ENCODE results near the gene MRFAP1.
"Not testable (repeated sequence)": the region's sequence is repeated elsewhere in the genome, so short reads cannot be mapped to it uniquely, and the experiment has no call there.

Gene MRFAP1

DNA sequence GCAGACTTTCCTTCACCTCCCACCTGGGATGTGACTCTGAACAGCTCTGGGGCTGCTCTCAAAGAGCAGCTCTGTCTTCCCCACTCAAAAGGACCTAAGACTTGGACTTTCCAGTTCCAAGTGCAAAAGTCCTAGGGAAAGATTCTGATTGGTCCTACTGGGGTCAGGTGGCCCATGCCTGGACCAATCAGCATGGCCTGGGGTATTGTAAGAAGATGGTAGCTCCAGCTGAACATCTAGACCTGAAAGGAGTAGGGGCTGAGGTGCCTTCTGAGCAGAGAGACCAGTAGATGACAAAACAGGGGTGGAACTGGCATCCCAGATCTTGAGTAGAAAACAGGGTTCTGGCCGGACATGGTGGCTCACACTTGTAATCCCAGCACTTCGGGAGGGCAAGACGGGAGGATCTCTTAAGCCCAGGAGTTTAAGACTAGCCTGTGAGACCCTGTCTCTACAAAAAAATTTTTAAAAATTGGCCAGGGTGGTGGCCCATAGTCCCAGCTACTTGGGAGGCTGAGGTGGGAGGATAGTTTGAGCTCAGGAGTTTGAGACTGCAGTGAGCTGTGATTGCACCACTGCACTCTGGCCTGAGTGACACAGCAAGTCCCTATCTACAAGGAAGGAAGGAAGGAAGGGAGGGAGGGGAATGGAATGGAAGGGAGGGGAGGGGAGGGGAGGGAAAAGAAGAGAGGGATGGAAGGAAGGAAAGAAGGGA is 27.4 kb upstream of the MRFAP1 start:
- DNase-seq, result no peak

DNA sequence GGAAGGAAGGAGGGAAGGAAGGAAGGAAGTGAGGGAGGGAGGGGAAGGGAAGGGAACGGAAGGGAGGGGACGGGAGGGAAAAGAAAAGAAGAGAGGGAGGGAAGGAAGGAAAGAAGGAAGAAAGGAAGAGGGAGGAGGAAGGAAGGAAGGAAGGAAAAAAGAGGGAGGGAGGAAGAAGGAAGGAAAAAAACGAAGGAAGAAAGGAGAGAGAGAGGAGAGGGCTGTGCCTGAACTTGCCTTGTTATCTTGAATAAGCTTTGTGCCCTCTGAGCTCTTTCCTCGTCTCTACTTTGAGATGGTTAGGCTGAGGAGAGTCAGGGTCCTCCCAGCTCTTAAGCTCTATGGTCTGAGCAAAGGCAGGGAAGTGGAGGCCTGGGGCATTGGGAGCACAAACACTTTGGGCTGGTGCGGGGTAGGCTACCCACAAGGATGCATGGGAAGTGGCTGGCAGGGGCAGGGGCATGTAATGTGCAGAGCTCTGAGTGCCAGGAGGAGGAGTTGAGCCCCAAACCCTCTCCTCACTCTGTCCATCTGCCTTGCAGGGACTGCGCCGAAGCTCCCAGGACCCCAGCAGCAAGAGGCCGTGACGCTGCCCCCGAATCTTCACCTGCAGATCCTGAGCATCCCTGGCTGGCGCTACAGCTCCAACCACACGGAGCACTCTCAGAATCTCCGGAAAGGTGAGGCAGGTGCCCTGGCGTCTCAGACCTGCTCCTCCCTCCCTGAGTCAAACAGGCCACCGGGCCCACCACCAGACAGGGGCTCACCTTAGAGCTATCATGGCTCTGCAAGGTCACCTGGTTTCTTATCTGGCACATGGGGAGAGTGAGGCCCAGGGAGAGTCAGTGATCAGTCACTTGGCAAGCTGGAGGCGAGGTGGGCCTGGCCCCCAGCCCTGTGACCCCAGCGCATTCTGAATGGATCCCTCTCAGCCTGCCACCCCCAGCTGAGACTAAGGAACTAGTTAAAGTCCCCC is 26.5 kb upstream of the MRFAP1 start:
- no peak for DNase-seq

GRCh38 chr4:6614701-6615230 is 25.7 kb upstream of the MRFAP1 start:
- DNase-seq, result no peak

DNA sequence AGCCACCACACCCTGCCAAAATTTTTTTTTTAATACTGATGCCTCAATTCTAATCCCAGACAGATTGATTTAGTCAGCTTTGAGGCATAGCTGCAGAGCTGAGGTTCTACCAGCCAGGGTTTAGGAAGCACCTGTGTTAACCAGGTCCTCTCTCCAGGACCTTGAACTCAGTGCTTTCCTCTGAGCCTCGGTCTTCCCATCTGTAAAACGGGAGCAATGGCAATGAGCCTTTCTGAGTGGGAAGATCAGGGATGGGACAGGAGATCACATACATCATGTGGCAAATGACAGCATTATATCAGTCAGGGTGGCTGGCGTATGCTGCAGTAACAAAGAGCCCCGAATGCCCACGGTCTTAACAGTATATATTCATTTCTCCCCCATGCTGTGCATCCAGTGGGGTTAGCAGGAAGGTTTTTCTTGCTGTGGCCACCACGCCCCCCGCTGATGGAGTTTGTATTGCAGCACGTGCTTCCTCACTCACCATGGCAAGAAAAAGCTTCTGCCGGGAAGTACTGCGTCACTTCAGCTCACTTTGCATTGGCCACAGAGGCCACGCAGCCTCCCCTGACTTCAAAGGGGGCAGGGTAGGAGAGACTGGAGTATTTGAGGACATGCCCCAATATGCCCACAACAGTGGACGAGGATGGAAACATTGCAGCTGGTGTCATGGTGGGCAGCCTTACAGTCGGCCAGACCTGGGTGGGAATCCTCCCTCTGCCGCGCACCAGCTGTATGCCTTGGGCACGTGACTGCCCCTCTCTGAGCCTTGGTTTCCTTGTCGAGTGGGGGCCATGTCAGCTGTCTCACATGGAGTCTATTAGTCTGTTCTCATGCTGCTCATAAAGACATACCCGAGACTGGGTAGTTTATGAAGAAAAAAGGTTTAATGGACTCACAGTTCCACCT is 24.1 kb upstream of the MRFAP1 start:
- DNase-seq, result no peak

DNA sequence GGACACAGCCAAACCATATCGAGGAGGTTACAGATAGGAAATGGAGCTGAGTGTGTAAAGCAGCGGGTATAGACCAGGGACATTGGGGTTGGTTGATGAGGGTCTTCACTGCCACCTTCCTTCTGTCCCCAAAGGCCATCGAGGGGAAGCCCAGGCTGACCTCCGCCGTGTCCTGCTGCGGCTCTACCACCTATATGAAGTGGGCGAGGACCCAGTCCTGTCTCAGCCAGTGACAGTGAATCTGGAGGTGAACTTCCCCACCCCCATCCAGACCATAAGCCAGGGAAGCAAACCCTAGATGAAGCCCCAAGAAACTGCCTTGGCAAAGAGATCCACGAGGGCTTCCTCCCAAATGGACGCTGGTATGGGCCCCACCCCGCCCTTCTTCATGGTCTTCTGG is 23.2 kb upstream of the MRFAP1 start:
- DNase-seq, result no peak

DNA sequence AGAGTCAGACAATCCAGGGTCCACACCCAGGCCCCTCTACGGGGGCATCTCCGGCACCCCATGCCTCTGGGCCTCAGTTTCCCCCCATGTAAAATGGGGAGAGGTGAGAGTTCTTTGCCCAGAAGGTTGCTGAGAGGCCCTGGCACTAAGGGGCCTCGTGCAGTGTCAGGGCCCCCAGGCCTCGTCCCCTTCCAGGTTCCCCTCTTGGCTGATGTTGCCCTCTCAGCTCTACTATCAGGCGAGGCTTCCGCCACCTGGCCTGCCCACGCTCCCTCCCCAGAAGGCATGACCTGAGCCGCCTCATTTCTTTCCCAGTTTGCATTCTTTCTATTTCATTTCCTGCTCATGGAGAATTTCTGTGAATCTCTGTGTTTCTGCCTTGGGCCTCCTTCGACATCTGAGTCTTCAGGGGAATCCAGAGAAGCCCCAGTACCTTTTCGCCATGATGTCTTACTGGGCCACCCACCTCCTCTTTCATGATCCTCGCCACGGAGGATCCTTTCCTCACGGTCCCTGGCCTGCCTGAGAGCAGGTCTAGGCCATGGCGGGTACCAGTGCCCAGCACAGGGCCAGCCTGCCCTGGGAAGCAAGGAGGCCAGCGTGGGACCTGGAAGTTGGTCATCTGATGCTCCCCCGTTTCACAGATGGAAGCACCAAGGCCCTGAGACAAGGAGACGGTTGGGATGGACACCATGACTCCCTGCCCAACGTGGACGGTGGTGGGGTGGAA is 21.9 kb upstream of the MRFAP1 start:
- no peak for DNase-seq

DNA sequence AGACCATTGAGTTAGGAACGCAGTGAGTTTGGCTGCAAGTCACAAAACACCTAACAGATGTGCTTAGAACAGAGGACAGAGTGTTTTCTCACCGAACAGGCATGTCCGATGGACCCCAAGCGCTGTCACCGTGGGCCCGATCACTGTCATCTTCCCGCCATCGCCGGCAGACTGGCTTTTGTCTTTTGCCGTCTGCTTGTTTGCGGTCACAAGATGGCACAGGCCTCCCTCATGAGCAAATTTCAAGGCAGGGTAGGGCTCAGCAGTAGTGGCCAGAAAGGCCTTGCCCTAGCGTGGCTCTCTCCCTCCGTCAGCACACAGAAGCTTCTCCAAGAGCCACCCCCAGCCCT is 21.4 kb upstream of the MRFAP1 start:
- no peak for DNase-seq

DNA sequence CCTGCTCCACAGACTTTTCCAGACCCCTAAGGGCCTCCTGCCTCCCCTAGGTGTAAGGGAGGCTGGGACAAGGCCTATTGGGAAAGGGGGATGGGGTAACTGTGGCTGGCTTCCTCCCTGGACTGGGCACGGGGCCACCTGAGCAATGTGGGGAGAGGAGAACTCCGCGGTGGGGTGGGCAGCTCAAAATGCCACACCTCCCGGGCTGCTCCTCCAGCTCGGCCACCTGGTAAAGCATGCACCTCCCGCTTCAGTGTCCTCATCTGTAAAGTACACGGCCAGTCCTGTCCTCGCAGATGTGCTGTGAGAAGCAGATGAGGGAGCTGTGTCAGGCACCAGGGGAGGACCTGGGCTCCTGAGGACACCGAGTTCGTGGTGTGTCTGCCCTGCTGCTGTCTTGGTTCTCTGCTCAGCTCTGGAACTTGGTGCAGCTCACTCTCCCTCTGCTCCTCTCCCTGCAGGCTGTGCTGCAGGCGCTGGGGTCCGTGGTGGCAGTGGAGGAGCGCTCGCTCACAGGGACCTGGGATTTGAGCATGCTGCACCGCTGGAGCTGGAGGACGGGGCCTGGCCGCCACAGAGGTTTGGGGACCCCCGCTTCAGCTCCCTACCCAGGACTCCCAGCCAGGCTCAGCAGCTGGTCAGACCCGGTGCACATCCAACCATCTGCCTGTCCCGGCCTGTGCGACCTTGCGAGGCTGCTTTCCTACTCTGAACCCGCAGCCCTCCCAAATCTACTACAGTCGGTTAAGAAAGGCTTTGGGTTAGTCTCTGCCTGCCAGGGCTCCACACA is 20.8 kb upstream of the MRFAP1 start:
- DNase-seq, result no peak

- no peak for DNase-seq
Measured at GRCh38 chr4:6620296-6620695, 20.2 kb upstream of the MRFAP1 start.

- no peak for DNase-seq
Measured at GRCh38 chr4:6620891-6621555, 19.5 kb upstream of the MRFAP1 start.

GRCh38 chr4:6621556-6621927 is 18.9 kb upstream of the MRFAP1 start:
- DNase-seq, result no peak

- DNase-seq, result no peak
Measured at GRCh38 chr4:6622744-6623143, 17.7 kb upstream of the MRFAP1 start.

DNA sequence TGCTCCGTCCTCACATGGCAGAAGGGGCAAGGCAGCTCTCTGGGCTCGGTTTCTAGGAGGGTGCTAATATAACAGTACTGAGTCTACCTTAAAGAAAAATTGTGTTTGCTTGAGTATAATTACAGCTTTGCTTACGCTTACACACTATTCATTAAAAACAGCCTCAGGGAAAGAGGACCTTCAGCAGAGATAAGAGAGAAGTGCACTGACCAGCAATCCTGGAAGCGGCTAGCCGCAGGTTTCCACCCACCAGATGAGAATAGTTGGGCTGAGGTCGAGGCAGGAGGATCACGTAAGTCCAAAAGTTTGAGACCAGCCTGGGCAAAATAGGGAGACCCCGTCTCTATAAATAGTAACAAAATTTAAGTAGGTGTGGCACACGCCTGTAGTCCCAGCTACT is 15.2 kb upstream of the MRFAP1 start:
- DNase-seq, result no peak

DNA sequence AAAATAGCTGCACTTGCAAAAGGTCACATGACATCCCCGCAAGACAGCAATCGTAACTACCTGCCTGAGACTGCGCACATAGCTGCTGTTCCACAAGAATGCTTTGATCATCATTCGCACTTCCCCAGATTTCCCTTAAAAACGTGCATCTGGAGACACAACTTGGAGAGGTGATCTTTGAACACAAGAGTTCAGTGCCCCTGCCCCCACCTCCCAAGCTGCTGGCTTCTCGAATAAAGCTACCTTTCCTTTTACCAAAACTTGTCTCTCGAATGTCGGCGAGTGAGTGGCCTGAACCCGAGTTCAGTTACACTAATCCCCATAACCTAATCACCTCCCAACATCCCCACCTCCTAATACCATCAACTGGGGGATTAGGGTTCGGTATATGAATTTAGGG is 14.4 kb upstream of the MRFAP1 start:
- no peak for DNase-seq

DNA sequence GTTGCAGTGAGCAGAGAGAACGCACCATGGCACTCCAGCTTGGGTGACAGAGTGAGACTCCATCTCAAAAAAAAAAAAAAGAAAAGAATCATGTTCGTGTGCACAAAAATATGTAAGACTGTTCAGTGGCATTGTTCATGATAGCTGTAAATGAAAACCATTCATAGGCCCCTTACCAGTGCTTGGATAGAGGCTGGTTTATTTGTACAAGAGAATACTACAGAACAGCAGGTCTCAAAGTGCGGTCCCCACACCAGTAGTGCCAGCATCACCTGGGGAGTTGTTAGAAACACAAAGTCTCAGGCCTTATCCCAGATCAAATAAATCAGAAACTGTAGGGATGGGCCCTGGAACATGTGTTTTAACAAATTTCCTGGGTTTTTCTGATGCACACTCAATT is 12.7 kb upstream of the MRFAP1 start:
- DNase-seq, result no peak

DNA sequence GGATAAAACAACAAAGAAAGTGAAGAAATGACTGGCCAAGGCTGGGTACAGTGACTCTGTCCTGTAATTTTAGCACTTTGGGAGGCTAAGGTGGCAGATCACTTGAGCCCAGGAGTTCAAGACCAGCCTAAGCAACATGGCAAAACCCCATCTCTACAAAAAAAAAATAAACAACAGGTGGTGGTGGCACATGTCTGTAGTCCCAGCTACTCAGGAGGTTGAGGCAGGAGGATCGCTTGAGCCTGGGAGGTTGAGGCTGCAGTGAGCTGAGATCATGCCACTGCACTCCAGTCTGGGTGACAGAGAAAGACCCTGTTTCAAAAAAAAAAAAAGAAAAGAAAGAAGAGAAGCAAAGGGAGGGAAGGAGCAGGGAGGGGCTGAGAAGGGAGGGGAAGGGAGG is 12.0 kb upstream of the MRFAP1 start:
- not testable (repeated sequence) for DNase-seq

- no peak for DNase-seq
Measured at GRCh38 chr4:6632125-6632524, 8.4 kb upstream of the MRFAP1 start.

GRCh38 chr4:6633091-6633906 is 7.2 kb upstream of the MRFAP1 start:
- DNase-seq, result no peak

DNA sequence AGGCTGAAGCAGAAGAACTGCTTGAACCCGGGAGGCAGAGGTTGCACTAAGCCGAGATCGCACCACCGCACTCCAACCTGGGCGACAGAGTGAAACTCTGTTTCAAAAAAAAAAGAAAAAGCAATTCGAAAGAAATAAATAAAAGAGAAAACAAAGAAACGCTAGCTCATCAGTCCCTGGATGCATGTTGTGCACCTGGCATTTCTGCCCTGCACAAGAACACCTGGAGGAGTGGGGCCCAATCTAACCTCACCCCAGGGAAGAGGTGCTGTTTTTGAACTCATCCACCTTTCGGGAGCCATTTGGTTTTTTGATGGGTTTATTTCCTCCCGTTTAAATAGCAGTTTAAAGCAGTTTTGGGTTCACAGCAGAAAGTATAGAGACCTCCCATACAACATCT is 5.7 kb upstream of the MRFAP1 start:
- DNase-seq, result no peak

DNA sequence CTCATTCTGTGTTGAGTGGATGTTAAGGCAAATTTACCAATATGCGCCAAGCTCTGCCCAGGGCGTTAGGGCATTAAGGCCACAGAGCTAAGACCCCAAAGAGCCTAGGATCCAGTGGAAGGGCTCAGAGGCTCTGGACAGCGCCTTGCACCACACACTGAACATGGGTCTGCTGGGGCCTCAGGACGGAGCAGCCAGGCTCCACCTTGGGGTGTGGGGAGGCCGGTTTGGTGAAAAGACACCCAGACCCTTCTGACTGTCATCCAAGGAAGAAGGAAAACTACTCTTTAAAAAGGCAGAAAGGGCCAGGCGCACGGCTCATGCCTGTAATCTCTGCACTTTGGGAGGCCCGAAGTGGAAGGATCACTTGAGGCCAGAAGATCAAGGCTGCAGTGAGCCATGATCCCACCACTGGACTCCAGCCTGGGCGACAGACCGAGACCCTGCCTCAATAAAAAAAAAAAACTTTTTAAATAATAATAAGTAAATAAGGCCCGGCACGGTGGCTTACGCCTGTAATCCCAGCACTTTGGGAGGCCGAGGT is 1.3 kb upstream of the MRFAP1 start:
- no peak for DNase-seq
